HepG2 (cell line): ENCODE results near the gene OPRD1. TPM values are rescaled to one million over a fixed set of nuclear protein-coding genes. Genes with fewer than 3 reads are reported as not detected.

Experiments used
- CENPBD1 ChIP-seq: sonication (generic); formaldehyde crosslinking; IDR thresholded peaks from 2 replicates; pipeline ENCODE4 v1.8.0; 2022; ENCODE audit warnings: missing genetic modification reagents, low read depth, mild to moderate bottlenecking, borderline replicate concordance
- CTCF ChIP-seq: sonication (generic); formaldehyde crosslinking; IDR thresholded peaks from 2 replicates; pipeline ENCODE4 v1.5.0; 2020; ENCODE audit warnings: mild to moderate bottlenecking, missing genetic modification reagents, moderate library complexity
- HMGXB4 ChIP-seq, 2 experiments: sonication (generic) in 1 of 2; formaldehyde crosslinking in 1 of 2; IDR thresholded peaks; 2 replicates each; pipeline versions ENCODE4 v1.4.0 to v1.6.1; 2018 to 2020; ENCODE audit warnings: missing genetic modification reagents in 2 of 2, borderline replicate concordance in 1 of 2, low read depth in 1 of 2, mild to moderate bottlenecking in 1 of 2, missing biosample characterization in 1 of 2
- MED8 ChIP-seq: sonication (generic); formaldehyde crosslinking; IDR thresholded peaks from 2 replicates; pipeline ENCODE4 v1.8.1; 2023; ENCODE audit warnings: mild to moderate bottlenecking, missing genetic modification reagents; ENCODE audit not compliant: insufficient replicate concordance
- MIER3 ChIP-seq: IDR thresholded peaks from 2 replicates; pipeline ENCODE4 v1.6.1; 2016; ENCODE audit warnings: missing compliant biosample characterization, borderline replicate concordance
- NR2F6 ChIP-seq, 2 experiments: IDR thresholded peaks; 2 replicates each; pipeline ENCODE4 v1.6.1; 2016; ENCODE audit warnings: antibody characterized with exemption in 1 of 2, mild to moderate bottlenecking in 1 of 2
- PAXIP1 ChIP-seq: sonication (generic); formaldehyde crosslinking; conservative IDR thresholded peaks from 2 replicates; pipeline ENCODE4 v1.4.0; 2020; ENCODE audit warnings: mild to moderate bottlenecking, missing genetic modification reagents, moderate library complexity
- PBX2 ChIP-seq: IDR thresholded peaks from 2 replicates; pipeline ENCODE4 v1.6.1; 2016; ENCODE audit warnings: control low read depth
- TBX2 ChIP-seq: sonication (generic); formaldehyde crosslinking; IDR thresholded peaks from 2 replicates; pipeline ENCODE4 v1.5.0; 2020; ENCODE audit warnings: missing genetic modification reagents, mild to moderate bottlenecking, borderline replicate concordance
- THAP11 ChIP-seq: IDR thresholded peaks from 2 replicates; pipeline ENCODE4 v1.6.1; 2016; ENCODE audit warnings: missing biosample characterization, missing genetic modification reagents
- THRA ChIP-seq: sonication (generic); formaldehyde crosslinking; IDR thresholded peaks from 2 replicates; pipeline ENCODE4 v1.4.0; 2020; ENCODE audit warnings: missing genetic modification reagents, borderline replicate concordance
- TSC22D2 ChIP-seq: sonication (generic); formaldehyde crosslinking; IDR thresholded peaks from 2 replicates; pipeline ENCODE4 v1.5.1; 2020; ENCODE audit warnings: missing genetic modification reagents, mild to moderate bottlenecking, borderline replicate concordance
- XRCC5 ChIP-seq: fragments of 200-400 bp; formaldehyde crosslinking; optimal IDR thresholded peaks from 2 replicates; pipeline ENCODE3; 2017; ENCODE audit warnings: mild to moderate bottlenecking, low read length
- ZMYM3 ChIP-seq: sonication (generic); formaldehyde crosslinking; IDR thresholded peaks from 2 replicates; pipeline ENCODE4 v1.5.1; 2020; ENCODE audit warnings: mild to moderate bottlenecking, missing genetic modification reagents
- ZNF282 ChIP-seq: fragments of 450-650 bp; IDR thresholded peaks from 2 replicates; pipeline ENCODE4 v1.6.1; 2018; ENCODE audit not compliant: partially characterized antibody
- ZNF510 ChIP-seq: sonication (generic); formaldehyde crosslinking; IDR thresholded peaks from 2 replicates; pipeline ENCODE4 v1.4.0; 2020; ENCODE audit warnings: low read depth, mild to moderate bottlenecking, missing genetic modification reagents
- ZNF7 ChIP-seq: IDR thresholded peaks from 2 replicates; pipeline ENCODE4 v1.6.1; 2016; ENCODE audit warnings: missing biosample characterization, missing genetic modification reagents
- polyA plus RNA-seq, 8 experiments: library from polyadenylated mRNA; depleted of rRNA in 3 of 8; stranded (reverse) in 7 of 8; unstranded in 1 of 8; fragments of >200 nt; fragmentation: Illumina TruSeq in 4 of 8; extraction: Trizol in 4 of 8; gene quantifications; 2 replicates each; pipeline versions ENCODE4 v1.2.1 to v1.2.3, GENCODE V29; 2011 to 2016; ENCODE audit warnings: low read depth in 4 of 8, missing spikeins in 1 of 8, mixed read lengths in 1 of 8; ENCODE audit not compliant: insufficient read depth in 1 of 8
- total RNA-seq, 5 experiments: library from RNA; depleted of rRNA; stranded (reverse); fragments of >200 nt; fragmentation: Illumina TruSeq; extraction: Trizol; gene quantifications; 2 replicates each; pipeline ENCODE4 v1.2.3, GENCODE V29; 2016; ENCODE audit warnings: low read depth in 1 of 5

OPRD1 gene
- total and polyA plus RNA-seq, 2 of the 13 experiments (the other 11 are each of a cell fraction or from before 2014, with no cell fraction given): 0.02 to 0.03 TPM

GRCh38 chr1:28845786-28846543 lies 34.0 kb downstream of the OPRD1 start (continued):
- TF ChIP-seq PBX2 (CRISPR knock-in tag) (no peak), XRCC5 (peak; percentile 62), CENPBD1 (CRISPR knock-in tag) (no peak), ZNF282 (no peak), THRA (peak; percentile 97), CTCF (CRISPR knock-in tag) (peak; percentile 80), TSC22D2 (no peak), MIER3 (CRISPR knock-in tag) (peak; percentile 13; the same call in 1 of the 2 replicates), HMGXB4 (CRISPR knock-in tag; IDR thresholded peaks at IDR 0.05; ENCODE audit: borderline replicate concordance in 1 of 2, low read depth in 1 of 2) (peak in 1 of 2 experiments; percentile 55; a peak in 1 of 4 replicates), THAP11 (CRISPR knock-in tag) (peak; percentile 15; the same call in 1 of the 2 replicates), NR2F6 (IDR thresholded peaks at IDR 0.05) (no peak), NR2F6 (CRISPR knock-in tag; IDR thresholded peaks at IDR 0.05) (0 out of 2 replicates have a peak, but pooled peaks have one; percentile 21), MED8 (CRISPR knock-in tag) (no peak), ZNF7 (CRISPR knock-in tag) (peak; percentile 69), PAXIP1 (CRISPR knock-in tag) (0 out of 2 replicates have a peak, but pooled peaks have one; percentile 28), TBX2 (0 out of 2 replicates have a peak, but pooled peaks have one; percentile 23), ZNF510 (0 out of 2 replicates have a peak, but pooled peaks have one; percentile 42), ZMYM3 (peak; percentile 30; the same call in 1 of the 2 replicates)
